Choroid plexus epithelial cell (primary cell): ENCODE measurements around the gene GABRB2.

Source experiments
- DNase-seq: peaks from one replicate; pipeline ENCODE4 v3.0.0-alpha.2; 2010; ENCODE audit warnings: low read depth
- H3K4me3 ChIP-seq: 2 replicates; pipeline ENCODE4 v1.5.1; 2011; ENCODE audit warnings: low read depth, mild to moderate bottlenecking, control low read depth, low read length, moderate library complexity
- CTCF ChIP-seq: conservative IDR thresholded peaks from 2 replicates; pipeline ENCODE4 v1.5.1; 2011; ENCODE audit warnings: low read depth, mild to moderate bottlenecking, control low read depth, inconsistent platforms, low read length, moderate library complexity

The GABRB2 gene

DNA sequence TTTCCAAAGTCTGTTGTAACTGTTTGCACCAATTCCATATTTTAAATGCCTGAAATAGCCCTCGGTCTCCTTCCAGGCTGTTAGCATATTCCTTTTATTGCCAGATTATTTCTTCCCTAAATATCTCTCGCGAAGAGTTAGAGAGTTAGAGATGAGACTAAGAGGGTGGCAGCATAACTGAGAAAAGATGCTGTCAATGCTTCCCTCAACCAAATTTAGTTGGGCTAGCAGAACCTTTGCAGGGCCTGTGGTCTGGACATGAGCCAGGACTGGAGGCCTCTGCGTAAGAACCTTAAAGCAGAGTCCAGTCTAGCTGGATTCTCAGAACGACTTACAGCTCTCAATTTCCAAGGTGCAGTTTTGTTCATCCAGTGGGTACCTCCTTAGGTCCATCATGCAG, 135.9 kb downstream of the GABRB2 start:
- TF ChIP-seq CTCF, result no peak
- no peak overlapping the region for H3K4me3 ChIP-seq
- no peak for DNase-seq

DNA sequence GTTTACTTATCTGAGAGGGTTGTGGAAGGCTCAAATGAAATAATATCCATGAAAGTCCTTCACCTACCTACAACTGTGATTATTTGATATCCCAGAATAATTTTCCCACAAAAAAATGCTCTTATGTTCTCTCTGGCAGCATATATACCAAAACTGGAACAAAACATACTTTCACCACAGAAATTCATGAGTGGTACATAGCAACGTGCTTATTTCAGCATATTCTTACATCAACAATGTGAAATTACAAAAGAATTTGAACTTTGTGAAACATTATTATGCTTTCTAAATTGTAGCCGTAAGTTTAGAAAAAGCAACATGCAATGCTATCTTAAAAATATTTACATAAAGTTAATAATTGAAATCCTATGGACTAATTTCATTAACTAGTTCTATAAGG, 137.1 kb downstream of the GABRB2 start:
- DNase-seq, result no peak
- TF ChIP-seq CTCF, result no peak
- H3K4me3 ChIP-seq, result no peak overlapping the region

DNA sequence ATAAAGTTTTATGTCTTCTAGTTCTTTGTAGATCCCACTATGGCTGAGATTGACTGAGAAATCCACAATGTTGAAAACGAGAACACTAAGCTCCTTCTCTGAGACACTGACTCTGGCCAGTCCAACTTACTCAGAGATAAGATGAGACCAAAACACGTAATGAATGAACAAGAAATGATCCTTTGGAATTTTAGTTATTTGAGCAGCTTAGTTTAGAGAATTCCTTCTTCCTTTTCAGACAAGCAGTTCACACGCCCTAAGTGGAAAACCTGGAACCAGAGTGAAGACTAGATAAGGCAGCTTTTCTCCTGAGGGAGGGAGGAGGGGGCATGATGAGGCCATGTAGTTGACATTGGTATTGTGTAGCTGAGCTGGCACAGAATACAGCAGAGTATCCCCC, 139.6 kb downstream of the GABRB2 start:
- no peak for TF ChIP-seq CTCF
- no peak overlapping the region for H3K4me3 ChIP-seq
- DNase-seq, result no peak

DNA sequence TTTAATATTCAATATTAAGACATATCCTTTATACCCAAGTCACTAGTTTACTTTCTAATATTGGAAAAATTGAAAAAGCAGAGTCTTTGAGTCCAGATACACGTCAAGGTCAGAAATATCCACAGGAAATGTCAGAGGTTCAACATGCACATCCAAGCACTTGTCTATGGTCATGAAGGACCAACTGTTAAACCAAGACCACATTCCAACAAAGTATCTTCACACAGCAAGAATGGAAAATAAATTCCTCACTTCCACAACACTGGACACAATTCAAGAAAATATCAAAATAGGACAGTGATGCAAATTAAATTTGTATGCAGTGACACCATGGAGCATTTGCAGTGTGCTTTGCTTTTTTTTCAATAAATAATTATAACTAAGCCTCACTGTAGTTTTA, 142.5 kb downstream of the GABRB2 start:
- no peak for DNase-seq
- TF ChIP-seq CTCF, result no peak
- H3K4me3 ChIP-seq, result no peak overlapping the region

GRCh38 chr5:161403121-161403520, 143.4 kb downstream of the GABRB2 start:
- TF ChIP-seq CTCF, result no peak
- no peak for DNase-seq
- H3K4me3 ChIP-seq, result no peak overlapping the region

DNA sequence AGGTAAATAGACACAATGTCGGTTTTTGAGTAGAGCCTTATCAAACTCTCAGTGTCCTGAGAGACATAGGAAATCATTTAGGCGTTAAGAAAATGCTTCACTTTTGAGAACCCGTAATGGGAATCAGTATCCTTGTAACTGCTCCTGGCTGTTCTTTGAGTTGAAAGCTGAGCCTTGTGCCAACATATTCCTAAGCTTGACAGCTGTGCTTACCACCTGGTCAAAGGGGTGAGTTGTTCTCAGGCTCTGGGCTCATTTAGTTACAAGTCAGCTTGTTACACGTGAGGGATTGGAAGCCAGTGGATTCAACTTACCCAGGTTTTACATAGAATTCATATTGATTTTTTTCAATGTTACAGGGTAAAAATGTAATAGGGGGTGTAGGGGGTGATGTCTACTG, 145.9 kb downstream of the GABRB2 start:
- no peak for TF ChIP-seq CTCF
- DNase-seq, result no peak
- H3K4me3 ChIP-seq, result no peak overlapping the region

GRCh38 chr5:161399996-161400562, 146.4 kb downstream of the GABRB2 start:
- no peak for TF ChIP-seq CTCF
- DNase-seq, result no peak
- no peak overlapping the region for H3K4me3 ChIP-seq
